PC-9 (cell line): ENCODE data around the gene GPR153.

ENCODE experiments used
- EZH2 ChIP-seq: fragments of 200-600 bp; sonication (generic); IDR thresholded peaks from 2 replicates; pipeline ENCODE4 v1.8.0; 2017; ENCODE audit warnings: antibody characterized with exemption, low read depth
- TF ChIP-seq, protein P1 (sequence below): fragments of 200-600 bp; sonication (generic); conservative IDR thresholded peaks from 2 replicates; pipeline ENCODE4 v1.6.1; 2017; ENCODE audit warnings: mixed run types, antibody characterized with exemption, mild to moderate bottlenecking, moderate library complexity

DNA sequence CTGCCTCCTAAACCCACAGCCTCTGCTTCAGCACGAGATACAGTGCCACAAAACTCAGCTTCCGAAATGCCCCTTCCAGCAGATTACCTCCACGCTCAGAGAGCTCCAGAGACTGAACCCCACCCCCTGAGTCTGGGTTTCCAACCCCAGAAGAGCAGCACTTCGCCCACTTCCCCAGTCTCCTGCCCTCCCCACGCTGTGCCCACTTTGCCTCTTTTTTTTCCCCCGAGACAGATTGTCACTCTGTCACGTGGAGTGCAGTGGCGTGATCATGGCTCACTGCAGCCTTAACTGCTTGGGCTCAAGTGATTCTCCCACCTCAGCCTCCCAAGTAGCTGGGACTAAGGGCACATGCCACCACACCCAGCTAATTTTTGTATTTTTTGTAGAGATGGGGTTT lies 35.2 kb downstream of the GPR153 start:
- TF ChIP-seq, protein P1, sequence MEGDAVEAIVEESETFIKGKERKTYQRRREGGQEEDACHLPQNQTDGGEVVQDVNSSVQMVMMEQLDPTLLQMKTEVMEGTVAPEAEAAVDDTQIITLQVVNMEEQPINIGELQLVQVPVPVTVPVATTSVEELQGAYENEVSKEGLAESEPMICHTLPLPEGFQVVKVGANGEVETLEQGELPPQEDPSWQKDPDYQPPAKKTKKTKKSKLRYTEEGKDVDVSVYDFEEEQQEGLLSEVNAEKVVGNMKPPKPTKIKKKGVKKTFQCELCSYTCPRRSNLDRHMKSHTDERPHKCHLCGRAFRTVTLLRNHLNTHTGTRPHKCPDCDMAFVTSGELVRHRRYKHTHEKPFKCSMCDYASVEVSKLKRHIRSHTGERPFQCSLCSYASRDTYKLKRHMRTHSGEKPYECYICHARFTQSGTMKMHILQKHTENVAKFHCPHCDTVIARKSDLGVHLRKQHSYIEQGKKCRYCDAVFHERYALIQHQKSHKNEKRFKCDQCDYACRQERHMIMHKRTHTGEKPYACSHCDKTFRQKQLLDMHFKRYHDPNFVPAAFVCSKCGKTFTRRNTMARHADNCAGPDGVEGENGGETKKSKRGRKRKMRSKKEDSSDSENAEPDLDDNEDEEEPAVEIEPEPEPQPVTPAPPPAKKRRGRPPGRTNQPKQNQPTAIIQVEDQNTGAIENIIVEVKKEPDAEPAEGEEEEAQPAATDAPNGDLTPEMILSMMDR, result no peak
- TF ChIP-seq EZH2, result no peak
